Daoy (cell line): ENCODE measurements around the gene HOXA5. TPM values are rescaled to one million over a fixed set of nuclear protein-coding genes. Genes with fewer than 3 reads are reported as not detected.

Experiments
- DNase-seq: peaks from one replicate; pipeline ENCODE4 v3.0.0-alpha.2; 2015; ENCODE audit warnings: low read depth
- total RNA-seq: library from RNA; depleted of rRNA; stranded (reverse); fragments of >200 nt; shearing (Covaris generic); gene quantifications from 2 replicates; pipeline ENCODE4 v1.2.3, GENCODE V29; 2014

The HOXA5 gene
- total RNA-seq, 1 experiment from 2014 or later = 41.1 TPM

DNA sequence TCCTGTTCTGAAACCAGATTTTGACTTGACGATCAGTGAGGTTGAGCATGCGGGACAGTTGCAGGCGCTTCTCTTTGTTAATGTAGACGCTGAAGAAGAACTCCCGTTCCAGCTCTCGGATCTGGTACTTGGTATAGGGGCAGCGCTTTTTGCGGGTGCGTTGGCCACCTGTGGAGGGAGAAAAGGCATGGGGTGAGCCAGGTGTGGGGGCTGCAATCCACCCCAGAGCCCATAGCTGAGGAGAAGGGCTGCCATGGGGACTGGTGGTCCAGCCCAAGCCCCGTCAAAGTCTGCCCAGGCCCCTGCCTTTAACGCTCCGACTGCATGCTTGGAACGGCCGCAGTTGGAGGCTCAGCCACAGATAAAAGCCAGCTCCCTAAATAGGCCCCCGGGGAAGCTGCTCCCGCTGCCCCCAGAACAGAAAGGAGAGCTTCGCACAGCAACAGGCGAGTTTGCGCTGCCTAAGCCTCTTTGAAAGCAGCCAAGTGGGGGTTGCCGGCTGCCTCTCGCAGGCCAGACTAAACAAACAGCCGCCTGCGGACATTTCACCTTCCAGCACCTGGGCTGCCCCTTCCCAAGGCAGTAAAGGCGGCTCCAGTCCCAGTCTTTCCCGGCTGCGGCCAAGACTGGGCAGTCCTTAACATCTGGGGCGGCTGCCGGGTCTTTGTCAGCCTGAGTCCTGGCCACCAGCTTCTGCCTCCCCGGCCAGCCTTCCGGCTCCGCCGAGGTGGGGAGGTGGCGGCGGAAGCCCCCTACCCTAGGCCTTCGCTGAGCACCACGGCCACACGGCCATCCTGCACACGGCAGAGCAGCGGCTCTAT is 39.6 kb upstream of the HOXA5 start:
- DNase-seq = peak; percentile 57

DNA sequence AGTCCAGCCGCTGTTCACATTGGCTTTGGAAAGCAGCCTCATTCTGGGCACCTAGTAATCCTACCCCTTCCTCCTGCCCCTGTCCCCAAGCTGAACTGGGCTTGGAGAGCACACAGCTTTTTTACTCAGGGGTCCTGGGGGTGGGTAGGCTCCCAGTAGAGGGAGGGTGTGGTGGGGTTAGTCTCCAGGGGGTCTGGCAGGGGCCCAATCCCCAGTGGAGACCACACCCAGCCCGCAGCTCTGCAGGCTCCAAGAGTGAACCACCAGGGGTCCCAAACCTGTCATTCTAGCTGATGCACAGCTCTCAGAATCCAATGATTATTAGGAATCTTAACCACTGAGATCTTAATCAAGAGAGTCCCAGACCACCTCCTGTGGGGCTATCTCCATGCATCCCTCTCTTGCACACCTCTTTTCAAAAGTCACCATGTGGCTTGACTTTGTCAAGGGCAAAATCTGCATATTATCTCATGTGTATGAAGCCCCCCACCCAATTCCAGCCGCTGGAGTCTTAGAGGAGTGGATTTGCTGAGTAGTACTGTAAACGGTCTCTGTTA is 38.9 kb upstream of the HOXA5 start:
- DNase-seq = no peak

DNA sequence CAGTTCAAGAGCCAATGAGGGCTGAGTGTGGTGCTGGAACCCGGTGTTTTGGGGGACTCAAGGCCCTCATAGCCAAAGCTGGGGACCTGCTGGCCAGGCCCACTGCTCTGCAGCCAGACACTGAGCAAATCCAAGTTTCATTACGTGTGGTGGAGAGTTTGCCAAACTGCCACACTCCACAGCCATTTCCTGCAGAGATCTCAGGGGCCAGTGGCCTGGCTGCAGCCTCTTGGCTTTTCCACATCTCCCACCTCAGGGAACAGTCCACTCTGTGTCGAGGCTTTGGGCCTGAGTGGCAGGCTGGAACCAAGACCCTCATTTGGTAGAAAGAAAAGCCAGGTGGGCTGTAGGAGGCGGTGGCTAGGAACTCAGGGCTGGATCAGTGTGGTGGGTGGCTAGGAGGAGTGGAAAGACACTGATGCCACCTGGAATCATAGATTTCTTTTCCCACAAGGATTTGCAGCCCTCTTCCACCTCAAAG is 38.4 kb upstream of the HOXA5 start:
- DNase-seq = no peak

DNA sequence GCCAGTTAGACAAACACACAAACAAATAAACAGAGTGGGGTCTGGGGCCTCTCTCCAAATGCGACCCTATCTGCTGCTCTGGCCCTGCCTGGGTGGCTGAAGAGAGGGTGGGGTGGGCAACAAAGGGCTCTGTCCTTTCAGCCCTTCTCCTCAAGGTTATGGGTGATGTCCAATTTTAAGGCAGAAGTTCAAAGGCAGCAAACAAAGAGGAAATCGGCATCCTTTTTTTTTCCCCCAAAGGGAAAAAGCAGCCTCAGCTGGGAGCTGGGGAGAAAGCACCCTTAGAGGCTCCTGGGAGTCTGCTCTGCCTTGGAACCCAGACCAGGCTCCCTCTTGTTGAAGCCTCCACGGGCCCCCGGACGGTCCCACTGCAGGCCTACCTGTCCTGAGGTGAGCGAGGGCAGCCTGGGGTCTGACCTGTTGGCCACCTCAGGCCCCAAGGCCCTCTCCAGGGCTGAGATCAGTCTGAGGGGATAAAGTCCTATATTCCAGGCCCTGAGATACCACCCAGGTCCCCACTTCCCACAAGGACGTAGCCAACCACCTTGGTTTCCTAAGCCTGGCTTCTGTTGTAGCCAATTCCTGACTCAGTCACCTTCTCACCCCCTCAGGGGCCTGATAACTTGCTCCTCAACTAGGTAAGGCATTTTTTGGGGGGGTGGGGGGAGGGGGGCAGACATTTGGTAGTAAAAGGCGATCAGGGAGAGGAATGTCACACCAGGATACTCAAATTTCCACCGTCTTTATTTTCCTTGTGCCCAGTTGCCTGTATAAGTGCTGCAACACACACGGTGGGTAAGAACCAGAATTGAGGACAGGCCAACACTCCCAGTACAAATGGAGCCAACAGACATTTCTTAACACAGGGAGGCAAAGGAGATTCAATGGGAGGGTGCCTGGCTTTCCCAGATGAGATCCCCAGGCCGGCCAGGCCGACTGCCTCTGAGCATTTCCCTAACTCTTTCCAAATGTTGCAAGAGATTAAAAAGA is 37.2 kb upstream of the HOXA5 start:
- no peak for DNase-seq

DNA sequence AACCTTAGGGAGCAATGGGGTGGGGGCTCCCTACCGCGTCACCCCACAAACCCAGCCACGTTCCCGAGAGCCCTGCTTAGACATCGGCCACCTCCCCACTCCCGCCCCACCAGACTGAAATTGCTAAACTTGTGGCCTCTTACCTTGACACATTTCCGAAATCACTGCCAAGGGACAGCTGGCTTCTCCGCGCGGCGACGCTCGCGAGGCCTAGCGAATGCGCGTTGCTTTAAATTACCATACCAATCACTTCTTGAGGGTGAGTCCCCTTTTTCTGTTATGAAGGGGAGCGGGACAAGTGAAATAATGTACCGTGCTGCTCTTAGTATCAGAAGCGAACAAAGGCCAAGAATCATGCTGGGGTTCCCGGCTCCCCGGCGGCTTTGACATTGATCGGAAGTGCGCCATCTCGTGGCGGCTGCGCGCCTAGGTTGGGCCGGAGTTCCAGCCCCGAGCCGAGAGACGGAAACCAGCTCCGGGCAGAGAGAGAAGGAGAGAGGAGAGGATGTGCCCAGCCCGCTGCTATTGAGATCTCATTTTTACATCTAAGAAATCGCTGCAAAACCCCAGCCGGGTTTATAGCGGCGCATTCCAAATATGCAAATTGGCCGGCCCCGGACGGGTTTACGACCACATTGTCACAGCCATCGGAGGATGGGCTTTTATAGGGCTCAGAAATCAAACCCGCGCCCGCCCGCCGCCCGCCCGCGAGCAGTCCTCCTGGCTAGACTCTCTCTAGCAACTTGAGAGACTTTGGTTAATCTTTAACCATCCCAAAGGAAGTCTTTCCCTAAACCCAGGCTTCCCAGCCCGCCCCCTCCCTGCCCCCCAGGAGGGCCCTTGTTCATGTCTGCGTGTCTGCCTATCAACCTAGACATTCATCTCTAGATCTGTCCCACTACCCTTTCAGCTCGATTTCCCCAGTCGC is 36.3 kb upstream of the HOXA5 start:
- DNase-seq = peak; percentile 91

DNA sequence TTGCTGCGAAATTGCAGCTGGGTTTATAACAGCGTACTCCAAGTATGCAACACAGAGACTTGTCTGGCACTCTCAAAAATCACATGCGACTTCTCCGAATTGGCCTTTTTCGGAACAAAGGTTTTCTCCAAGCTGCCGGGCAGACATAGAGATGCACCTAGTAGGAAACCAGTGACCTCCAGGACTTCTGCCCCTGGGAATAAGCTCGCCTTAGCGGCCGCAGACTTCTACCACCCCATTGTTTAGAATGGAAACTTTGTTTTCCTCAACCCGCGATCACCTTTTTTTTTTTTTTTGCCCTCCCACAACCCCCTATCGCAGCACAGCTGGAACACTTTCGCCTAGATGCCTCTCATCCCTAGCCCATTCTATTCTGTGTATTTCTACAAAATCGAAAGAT is 35.5 kb upstream of the HOXA5 start:
- no peak for DNase-seq

DNA sequence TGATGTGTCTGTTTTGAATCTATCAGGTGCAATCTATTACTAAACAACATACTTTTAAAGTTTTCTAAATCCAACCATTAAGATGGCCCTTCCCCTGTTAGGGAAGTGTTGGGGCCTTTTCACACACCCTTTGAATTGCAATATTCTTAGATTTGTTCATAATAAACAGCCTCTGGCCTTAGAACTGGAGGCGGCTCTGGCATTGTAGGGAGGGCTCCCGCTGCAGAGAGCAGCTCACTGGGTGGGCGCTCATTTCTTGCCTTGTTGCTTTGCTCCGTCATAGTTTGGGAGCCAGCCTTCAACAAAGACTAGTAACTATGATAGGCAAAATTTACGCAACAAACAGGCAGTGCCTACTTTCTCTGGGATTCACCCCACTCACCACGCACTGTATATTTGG is 34.9 kb upstream of the HOXA5 start:
- DNase-seq = no peak

DNA sequence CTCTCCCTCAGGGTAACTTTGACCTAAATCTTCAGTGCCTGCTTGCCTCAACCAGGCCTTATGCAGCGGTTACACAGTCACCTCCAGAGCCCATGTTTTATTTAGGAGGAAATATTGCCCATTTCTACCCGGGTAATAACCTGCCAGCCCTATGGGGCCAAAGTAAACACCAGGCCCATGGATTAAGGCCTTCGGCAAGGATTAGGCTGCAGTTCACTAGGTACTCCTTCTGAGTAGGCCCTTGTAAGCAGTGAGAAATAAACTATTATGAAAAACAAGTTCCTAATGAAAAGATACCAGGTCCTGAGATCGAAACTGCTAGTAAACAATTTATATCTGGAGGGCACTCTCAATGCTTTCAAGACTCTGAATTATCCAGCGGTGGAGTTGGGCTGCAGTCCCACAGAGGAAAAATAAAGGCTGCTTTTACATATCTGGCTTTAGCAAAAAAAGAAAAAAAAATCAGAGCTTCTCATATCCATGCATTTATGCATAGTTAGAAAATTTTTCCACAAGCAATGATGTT is 34.4 kb upstream of the HOXA5 start:
- no peak for DNase-seq

DNA sequence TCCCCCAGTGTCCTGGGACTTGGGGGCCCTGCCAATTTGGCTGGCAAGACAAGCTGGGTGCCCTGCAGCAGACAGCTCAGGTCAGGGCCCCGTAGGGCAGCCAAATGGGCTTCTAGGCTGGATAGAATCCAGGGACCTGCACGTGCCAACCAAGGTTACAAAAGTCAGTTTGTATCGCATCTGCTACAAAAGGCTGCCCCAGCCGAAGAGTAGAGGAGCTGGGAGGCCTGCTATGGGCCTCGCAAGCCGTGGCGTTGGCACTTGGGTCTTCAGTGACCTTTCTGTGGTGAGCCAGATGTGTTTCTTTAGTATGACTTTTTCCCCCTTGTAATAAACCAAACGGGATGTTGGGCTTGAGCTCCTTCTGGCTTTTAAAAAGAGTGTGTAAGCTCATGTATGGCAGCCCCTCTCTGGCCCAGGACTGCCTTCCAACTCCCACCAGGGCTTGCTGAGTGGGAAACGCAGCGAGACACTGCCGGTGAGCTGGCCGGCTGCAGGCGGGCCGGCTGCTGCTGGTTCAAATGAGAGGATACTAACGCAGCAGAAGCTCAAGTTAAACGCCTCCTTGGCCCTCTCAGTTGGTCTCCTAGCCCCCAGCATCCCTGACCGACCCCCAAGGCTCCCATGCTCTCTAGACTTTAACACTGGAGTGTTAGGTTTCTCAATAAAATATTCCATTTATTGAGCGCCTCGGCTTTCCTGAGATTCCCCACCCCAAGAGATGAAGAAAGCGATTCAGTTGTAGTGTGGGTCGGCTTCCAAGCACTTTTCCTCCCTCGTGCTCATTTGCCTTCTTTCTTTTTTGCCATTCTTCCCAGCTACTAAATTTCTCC is 33.7 kb upstream of the HOXA5 start:
- no peak for DNase-seq

DNA sequence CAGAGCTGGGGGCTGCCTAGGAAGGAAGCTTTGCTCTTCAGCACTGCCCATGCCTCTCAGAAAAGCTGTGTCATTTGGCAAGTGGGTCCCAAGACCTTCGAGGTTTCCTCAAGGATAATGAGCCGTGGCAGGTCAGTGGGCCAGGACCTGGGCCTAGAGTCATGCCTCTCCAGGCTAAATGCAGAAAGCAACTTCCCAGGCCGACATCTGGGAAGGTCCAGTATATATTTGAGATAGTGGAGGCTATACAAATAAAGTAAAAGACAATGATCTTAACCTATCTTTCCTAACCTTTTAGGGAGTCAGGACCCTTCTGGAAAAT is 33.0 kb upstream of the HOXA5 start:
- no peak for DNase-seq

DNA sequence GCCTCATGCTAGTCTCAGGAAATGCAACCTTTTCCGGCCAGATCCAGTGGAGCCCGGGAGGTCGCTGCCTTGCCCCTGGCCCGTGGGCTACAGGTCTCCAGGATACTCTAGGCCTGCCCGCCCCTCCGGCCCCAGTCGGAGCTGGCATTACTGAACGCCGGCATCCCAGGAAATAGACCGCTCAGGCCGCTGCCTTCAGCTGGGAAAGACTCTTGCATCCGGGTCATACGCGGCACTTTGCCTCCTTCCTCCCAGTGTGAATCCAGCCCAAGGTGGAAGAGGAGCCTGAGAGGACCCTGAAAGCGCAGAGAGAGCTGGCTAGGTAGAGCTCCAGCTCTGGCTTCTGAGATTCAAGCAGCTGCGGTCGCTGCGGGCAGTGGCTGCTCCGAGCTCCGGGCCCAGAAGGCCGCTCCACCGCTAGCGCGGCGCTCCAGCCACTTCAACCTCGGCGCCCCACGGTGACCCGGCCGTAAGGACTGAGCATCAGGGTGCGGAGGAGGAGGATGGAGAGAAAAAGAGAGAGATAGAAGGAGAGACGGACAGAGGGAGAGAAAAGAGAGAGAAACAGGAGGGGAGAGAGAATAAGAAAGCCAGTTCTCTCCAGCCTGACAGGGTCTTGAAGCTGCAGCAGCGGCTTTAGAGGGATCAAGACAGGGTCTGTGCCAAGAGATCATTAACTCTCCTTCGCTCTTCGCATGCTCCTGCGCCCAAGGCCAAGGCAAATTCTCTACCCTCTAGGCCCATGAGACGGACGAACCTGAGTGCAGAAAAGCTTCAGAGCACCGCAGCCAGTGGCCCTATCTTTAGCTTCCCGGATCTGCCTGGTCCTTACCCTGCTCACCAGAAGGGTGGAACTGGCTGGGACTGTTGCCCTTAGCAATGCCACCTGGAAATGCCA is 32.4 kb upstream of the HOXA5 start:
- DNase-seq = no peak

DNA sequence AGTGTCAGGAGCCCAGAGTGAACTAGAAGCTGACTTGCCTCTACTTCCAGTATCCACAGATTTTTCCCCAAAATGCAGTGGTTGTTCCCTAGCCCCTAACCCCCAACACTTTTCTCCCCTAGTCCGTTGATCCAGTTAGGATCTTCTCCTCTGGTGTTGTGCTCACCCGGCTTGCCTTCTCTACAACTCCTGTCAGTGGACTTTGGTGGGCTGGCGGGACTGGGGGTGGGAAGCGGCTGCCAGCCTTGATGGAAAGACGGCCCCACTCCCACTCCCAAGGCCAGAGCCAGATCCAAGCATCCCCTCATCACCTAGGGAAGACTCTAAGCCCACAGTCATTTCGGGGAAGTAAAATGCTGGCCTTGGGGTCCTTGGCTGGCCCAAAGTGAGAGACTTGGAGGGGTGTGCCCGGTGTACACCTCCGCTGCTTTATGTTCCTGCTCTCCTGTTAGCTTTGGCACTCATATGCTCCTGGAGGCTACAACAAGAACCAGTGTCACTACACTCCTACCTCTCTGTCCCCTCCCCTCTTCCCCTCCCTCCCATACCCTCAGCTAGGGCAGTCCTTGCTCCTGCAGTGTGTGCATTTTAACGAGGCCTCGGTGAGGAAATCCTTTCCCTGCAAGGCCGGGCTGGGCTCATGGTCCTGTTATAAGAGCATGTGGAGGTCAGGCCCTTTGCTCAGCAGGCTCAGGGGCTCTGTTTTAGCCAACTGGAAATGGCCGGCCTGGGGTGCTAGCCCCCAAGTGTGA is 31.6 kb upstream of the HOXA5 start:
- no peak for DNase-seq

DNA sequence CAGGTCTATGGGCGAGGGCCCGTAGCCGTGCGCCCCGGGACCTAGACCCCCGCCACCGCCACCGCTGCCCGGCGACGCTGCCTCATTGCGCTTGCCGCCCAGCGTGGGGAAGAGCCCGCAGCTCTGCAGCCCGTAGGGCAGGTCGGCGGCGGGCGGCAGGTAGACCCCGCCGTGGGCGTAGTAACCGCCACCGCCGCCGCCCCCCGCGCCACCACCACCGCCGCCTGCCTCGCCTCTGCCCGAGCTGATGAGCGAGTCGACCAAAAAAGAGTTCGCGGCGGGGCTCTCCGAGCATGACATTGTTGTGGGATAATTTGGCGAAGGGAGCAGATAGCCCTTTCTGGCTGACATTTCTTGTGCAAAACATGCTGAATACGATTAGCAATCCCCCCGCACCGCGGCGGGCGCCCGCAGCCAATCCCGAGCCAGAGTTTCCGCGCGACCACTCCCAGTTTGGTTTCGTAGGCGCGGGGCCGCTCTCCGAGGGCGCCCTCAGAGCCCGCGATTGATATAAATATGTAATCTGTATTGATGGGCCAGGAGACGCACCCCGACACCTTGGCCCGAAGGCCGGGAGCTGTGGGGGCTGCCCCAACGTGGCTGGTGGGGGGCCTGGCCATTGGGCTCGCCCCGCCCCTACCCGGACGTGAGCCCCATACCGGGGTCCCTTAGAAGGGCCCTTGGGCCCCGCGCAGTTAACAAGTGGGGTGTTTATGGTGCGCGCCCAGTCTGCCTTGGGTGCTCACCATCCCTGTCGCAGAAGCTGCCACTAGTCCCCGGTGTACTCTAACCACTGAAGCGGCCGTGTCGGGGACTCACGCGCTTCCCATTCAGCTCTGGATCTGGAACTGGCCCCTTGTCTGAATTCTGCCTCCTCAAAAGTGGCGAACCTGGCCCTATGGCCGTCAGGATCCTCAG is 30.7 kb upstream of the HOXA5 start, which contains the start of gene HOXA10:
HOXA10 (minus strand) TSS at position 365 of the 918 bp plus-strand sequence; CDS start at position 351, 14 bp downstream.
- peak; percentile 62 for DNase-seq

DNA sequence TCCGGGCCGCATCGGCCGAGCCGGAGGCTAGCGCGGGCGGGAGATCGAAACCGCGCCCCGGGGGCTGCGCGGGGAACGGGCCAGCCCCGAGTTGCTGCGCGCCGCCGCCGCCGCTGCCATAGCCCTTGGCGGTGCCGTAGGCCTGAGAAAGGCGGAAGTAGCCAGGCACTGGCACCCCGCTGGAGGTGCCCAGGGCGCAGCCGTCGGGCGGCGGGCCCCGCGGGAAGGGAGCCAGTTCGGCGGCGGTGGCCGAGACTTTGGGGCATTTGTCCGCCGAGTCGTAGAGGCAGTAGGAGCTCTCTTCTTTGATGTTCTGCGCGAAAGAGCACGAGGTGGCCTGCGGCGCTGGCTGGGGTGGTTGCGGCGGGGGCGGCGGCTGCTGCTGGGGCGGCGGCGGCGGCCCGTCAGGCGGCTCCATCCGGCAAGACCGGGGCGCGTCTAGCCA is 30.1 kb upstream of the HOXA5 start:
- peak; percentile 82 for DNase-seq

DNA sequence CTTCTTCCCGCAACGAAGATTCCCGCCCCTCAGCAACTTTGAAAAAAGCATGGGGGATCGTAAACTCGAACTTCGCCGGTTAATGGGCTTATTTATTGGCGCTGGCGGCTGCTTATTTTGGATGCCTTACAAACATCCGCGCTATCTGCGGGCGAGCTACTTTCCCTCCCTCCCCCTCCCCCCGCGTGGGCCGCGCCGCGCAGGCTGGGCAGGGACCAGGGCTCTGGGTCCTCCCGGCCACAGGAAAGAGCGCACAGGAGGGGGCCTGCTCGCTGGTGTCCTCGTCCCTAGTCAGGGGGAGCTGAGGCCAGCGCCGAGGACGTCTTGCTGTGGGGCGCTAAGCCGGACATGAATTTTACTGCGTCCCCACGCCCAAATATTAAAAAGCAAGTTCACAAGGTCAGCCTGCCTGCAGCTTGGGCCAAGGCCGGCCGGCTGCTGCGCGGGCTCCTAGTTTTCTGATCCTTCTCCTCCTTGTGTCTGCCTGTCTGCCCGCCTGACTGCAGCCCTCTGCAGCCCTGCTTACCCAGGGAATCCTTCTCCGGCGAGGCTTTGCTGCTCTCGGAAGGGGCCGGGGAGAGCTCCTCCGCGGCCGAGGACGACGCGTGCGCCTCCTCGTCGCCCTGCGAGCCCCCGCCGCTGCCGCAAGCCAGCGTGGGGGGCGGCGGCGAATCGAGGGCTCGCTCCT is 29.5 kb upstream of the HOXA5 start:
- peak; percentile 79 for DNase-seq

DNA sequence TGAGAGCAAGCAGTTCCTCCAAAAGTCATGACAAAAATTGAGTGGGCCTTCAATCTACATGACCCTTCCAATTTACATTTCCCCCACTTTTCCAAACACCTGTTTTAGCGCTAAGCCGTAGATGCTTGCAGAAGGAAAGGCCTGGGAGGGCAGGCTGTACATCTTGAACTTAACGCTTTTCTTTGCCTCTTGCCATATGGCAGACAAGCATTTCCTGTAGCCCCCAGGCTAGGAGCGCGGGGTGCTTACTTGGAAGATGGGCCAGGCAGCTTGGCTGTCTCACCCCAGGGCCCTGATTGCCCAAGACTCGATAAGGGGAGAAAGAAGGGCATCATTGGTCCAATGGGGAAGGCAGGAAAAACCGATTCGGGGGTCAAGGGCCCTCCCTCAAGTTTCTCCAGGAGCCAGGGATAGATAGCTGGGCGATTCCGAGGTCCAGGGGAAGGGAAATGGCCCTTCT is 28.9 kb upstream of the HOXA5 start:
- DNase-seq = peak; percentile 50
